Activated T-helper 1 cell treated with anti-CD3 and anti-CD28 coated beads, Interleukin-12 subunit alpha, Interleukin-12 subunit beta, Interleukin-2, Interleukin-4 antibody, amounts not matched to agents 30 ng/mL and 10 ng/mL and 1 ng/mL, durations not matched to agents 14 hours and 24 hours and 36 hours (primary cell): ENCODE measurements around the gene SLC28A3. TPM values are rescaled to one million over a fixed set of nuclear protein-coding genes. Genes with fewer than 3 reads are reported as not detected.

ENCODE experiments used
- DNase-seq: peaks from one replicate; pipeline ENCODE4 v3.0.0; 2021; ENCODE audit warnings: low spot score
- H3K27ac Mint-ChIP-seq: one replicate; pipeline ENCODE4 v1.8.0; 2021; ENCODE audit warnings: mild to moderate bottlenecking, mixed read lengths
- H3K27me3 Mint-ChIP-seq: one replicate; pipeline ENCODE4 v1.8.0; 2022; ENCODE audit warnings: mild to moderate bottlenecking, moderate library complexity, mixed read lengths; ENCODE audit not compliant: insufficient read depth
- H3K36me3 Mint-ChIP-seq: one replicate; pipeline ENCODE4 v1.8.0; 2021; ENCODE audit warnings: low read depth, mixed read lengths
- H3K4me1 Mint-ChIP-seq: one replicate; pipeline ENCODE4 v1.8.0; 2021; ENCODE audit warnings: low read depth, mixed read lengths
- H3K4me3 Mint-ChIP-seq: one replicate; pipeline ENCODE4 v1.8.0; 2021; ENCODE audit warnings: mild to moderate bottlenecking, moderate library complexity, mixed read lengths
- H3K9me3 Mint-ChIP-seq: one replicate; pipeline ENCODE4 v1.8.0; 2021; ENCODE audit warnings: mixed read lengths
- intact Hi-C: fragments of 100-400 bp; cut with micrococcal nuclease; formaldehyde crosslinking; loops from one replicate; pipeline ENCODE4 v1.15.1; 2024
- total RNA-seq: library from RNA; stranded (reverse); gene quantifications from 2 replicates; pipeline ENCODE4 v1.2.3, GENCODE V29; 2022

The SLC28A3 gene
- total RNA-seq, 1 donor from 2014 or later: 0.60 TPM

DNA sequence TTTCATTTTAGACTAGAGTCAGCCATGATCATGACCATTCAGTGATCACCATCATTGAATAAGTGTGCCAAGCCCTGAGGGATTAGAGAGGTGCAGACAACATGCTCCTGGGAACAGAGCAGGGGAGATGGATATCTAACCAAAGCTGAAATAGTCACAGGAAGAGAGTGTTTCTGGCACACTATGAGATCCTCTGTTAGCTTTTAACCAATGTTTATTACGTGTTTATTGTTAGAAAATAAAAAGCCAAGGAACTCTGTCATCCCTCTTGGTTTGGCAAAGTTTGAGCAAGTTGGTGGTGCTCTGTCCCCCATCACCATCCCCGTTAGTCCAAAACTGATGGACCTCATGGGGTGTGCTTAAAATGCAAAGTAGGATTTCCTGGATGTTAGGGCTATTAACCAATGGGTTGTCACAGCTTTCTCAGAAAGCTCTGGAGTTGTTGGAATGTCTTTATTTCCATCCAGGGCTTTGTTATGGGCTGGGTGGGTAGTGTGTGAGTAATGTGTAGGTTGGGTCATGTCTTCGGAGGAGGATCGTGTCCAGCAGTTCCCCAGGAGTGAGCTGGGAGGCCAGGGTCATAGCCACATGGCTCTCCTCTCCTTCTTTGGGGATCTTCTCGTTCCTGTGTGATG is 34.9 kb downstream of the SLC28A3 start:
- no peak overlapping the region for H3K4me3 Mint-ChIP-seq
- no peaks in the 10 kb centered on the region for H3K27me3 Mint-ChIP-seq
- H3K9me3 Mint-ChIP-seq: peaks cover 6% of the 10 kb centered on the region
- DNase-seq: no peak
- peak overlapping the region; percentile 40 for H3K27ac Mint-ChIP-seq
- H3K4me1 Mint-ChIP-seq: peaks cover 32% of the 10 kb centered on the region
- intact Hi-C loops: no loop called here
- peaks cover 4% of the 10 kb centered on the region for H3K36me3 Mint-ChIP-seq

DNA sequence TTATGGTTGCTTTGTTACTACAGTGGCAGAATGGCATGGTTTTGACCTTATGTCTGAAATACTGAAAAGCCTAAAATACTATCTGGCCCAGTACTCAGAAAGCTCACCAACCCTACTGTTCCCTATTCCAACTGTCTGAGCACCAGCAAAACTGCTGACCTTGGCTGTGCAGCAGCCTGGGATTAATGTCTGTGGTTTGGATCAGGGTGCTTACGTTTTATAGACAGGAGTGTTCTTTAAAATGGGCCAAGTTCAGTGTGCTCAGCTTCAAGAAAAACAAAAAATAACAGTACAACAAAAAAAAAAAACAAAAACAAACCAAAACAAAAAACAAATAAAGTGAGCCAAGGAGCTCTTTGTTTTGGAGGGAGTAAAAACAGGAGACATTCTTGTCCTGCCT is 36.4 kb downstream of the SLC28A3 start:
- H3K36me3 Mint-ChIP-seq: peaks cover 4% of the 10 kb centered on the region
- H3K4me3 Mint-ChIP-seq: no peak overlapping the region
- H3K27ac Mint-ChIP-seq: no peak overlapping the region
- intact Hi-C loops: no loop called here
- peaks cover 6% of the 10 kb centered on the region for H3K9me3 Mint-ChIP-seq
- H3K4me1 Mint-ChIP-seq: peaks cover 35% of the 10 kb centered on the region
- no peak for DNase-seq
- no peaks in the 10 kb centered on the region for H3K27me3 Mint-ChIP-seq

DNA sequence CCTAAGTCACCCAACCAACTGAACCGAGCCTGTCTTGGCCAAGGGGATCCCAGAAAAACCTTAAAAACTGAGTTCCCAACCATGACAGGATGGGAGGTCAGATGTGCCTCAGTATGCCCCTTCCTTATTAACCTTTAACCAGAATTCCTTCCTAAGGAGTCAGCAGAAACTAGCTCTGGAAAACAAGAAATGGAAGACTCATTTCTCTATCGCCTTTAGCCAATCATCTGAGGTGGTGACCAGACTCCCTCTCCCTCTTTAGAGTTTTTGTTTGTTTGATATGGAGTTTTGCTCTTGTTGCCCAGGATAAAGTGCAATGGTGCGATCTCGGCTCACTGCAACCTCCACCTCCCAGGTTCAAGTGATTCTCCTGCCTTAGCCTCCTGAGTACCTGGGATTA is 37.5 kb downstream of the SLC28A3 start:
- peaks cover 2% of the 10 kb centered on the region for H3K36me3 Mint-ChIP-seq
- no peak overlapping the region for H3K27ac Mint-ChIP-seq
- peaks cover 46% of the 10 kb centered on the region for H3K4me1 Mint-ChIP-seq
- no peak overlapping the region for H3K4me3 Mint-ChIP-seq
- intact Hi-C loops: no loop called here
- DNase-seq: no peak
- H3K9me3 Mint-ChIP-seq: peaks cover 6% of the 10 kb centered on the region
- H3K27me3 Mint-ChIP-seq: no peaks in the 10 kb centered on the region

DNA sequence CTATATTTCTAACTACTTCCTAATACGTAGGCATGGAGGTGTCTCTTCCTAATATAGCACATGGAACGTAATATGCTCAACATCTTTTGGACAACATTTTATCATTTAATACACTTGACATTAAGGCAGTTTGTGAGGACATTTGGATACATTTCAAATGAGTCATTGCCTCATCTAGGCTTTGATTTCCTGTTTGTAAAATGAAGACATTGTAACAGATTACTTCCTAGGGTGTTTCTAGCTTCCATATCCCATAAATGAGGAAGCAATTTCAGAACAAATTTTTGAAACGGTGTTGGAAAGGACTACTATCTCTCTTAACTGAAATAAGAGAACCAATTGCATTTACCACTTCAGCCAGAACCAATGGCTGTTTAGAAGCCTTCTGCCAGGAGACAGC is 38.7 kb downstream of the SLC28A3 start:
- H3K27ac Mint-ChIP-seq: peak overlapping the region; percentile 56
- no peaks in the 10 kb centered on the region for H3K27me3 Mint-ChIP-seq
- H3K9me3 Mint-ChIP-seq: peaks cover 6% of the 10 kb centered on the region
- peaks cover 59% of the 10 kb centered on the region for H3K4me1 Mint-ChIP-seq
- DNase-seq: no peak
- H3K36me3 Mint-ChIP-seq: peaks cover 2% of the 10 kb centered on the region
- no peak overlapping the region for H3K4me3 Mint-ChIP-seq
- intact Hi-C loops: no loop called here

DNA sequence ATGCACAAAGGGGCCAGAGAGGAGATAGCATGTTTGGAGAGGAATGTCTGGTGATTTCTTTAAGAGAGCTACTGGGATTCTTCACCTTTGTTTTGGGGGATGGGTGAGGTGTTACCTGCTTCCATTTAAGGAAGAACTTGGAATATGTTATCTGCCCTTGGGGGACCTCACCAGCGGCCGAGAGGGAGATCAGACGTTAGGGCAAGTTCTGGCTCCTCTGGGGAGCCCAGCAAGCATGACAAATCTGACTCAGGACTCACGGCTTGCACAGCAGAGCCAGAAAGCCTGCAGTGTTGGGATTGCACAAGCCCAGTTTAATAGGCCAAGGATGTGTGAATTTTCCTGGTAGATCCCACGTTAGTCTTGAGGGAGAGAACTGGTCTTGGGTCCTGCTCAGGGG is 40.3 kb downstream of the SLC28A3 start:
- Mint-ChIP-seq H3K27ac (no peak overlapping the region), H3K27me3 (no peaks in the 10 kb centered on the region), H3K9me3 (peaks cover 6% of the 10 kb centered on the region), H3K36me3 (peaks cover 2% of the 10 kb centered on the region), H3K4me1 (peaks cover 61% of the 10 kb centered on the region), H3K4me3 (no peak overlapping the region)
- intact Hi-C loops: no loop called here
- DNase-seq: no peak

DNA sequence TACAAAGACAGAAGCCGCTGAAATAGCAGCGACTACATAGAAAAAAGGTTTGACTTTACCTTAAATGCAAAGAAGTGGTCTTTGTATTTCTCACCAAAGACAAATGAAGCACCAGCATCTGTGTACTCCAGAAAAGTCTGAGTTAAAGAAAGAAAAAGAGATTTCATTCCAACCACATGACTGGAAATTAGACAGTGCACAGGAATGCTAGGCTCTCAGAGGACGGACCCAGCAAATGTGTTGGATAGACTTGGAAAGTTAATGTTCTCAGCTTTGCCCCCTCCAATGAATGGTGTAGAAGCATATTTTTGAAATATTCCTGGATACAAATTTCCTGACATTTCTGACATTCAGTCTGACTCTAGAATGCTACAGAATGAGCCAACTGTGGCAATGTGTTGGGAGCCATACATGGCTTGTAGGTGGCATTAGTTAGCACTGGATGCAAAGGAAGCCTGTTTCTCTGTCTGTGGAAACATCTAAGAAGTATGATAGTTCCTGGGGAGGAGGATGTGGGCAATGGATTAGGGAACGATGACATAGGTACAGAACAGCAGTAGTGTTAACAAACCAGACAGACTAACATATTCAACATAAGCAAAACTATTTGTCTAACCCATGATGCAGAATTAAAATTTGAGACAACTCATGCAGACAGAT is 43.3 kb downstream of the SLC28A3 start:
- Mint-ChIP-seq H3K9me3 (peaks cover 6% of the 10 kb centered on the region), H3K4me1 (peaks cover 83% of the 10 kb centered on the region), H3K4me3 (peak overlapping the region; percentile 5), H3K27ac (peak overlapping the region; percentile 100), H3K36me3 (peaks cover 1% of the 10 kb centered on the region), H3K27me3 (no peaks in the 10 kb centered on the region)
- no peak for DNase-seq
- intact Hi-C loops: loop anchor here (2.0 to 10.0 kb wide), 8 partner anchors 35 to 1644 kb away; partner anchors contain the start of genes GKAP1, HNRNPK, IDNK and KIF27

DNA sequence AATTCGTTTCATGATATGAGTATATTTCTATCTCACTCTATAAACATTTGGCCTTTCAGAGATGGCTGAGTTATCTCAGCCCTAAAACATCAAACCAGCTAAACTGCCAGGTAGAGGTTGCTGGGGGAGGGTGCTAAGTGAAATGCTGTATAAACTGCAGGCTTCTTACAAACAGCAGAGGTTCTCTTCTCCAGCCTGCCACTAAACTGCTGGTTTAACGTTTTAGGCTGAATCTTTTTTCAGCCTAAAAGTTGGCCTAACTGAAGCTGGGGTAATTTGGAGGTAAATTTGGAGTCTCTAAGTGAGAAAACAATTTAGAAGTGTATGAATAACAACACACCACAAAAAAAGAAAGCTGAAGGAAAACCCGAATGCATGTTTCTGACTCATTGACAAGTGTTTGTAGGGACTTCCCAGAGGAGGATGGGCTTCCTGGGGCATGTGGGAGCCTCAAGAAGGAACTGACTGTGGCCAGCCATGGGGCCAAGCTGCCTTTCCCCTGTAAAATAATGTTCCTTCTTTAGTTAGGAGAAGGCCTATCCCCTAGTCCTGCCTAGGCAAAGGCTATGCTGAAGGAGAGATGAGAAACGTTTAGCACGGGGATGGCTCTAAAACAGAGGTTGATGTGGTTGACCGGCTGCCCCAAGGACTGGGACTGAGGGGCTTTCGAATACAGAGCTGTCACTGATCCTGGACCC is 44.3 kb downstream of the SLC28A3 start:
- intact Hi-C loops: loop anchor here (2.0 to 10.0 kb wide), 8 partner anchors 34 to 1645 kb away; partner anchors contain the start of genes GKAP1, HNRNPK, IDNK and KIF27
- Mint-ChIP-seq H3K4me3 (peak overlapping the region; percentile 66), H3K4me1 (peaks cover 83% of the 10 kb centered on the region), H3K27me3 (no peaks in the 10 kb centered on the region), H3K36me3 (peaks cover 3% of the 10 kb centered on the region), H3K9me3 (no peaks in the 10 kb centered on the region), H3K27ac (peak overlapping the region; percentile 100)
- DNase-seq: peak; percentile 61

DNA sequence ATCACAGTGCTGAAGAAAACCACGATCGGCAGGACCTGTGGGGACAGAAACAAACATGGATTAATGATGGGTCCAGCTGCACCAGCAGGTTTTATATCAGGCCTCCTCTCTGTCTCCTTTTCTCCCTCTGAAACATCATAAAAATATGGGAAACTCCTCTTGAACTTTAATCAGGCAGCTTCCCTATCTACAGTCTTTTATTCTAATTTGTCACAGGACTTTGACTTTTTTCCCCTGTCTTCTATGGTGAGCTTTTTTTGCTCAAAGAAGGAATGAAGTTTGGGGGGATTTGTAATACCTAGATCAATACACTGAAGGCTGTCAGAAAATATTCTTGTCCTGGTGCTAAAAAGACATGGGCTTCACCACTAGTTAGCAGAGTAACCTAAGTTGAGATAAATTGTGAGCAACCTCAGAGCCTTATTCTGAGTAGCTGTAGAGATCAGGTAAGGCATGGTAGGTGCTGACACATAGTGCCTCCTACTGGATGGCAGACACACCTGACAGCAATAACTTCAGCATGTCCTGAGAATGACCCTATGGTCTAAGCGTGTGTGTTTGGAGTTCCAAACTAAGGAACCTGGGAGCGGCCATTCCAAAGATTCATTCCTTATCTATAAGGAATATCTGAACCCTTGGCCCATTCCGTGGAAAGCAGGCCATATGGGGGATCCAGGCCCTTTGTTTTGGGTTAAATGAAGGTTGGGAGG is 46.2 kb downstream of the SLC28A3 start:
- Mint-ChIP-seq H3K27ac (peak overlapping the region; percentile 100), H3K36me3 (peaks cover 6% of the 10 kb centered on the region), H3K4me1 (peaks cover 94% of the 10 kb centered on the region), H3K9me3 (peaks cover 3% of the 10 kb centered on the region), H3K4me3 (peak overlapping the region; percentile 73), H3K27me3 (no peaks in the 10 kb centered on the region)
- intact Hi-C loops: loop anchor here (10.0 kb wide), 1 partner anchor 480 kb away; the partner anchor contains the start of gene GKAP1
- DNase-seq: peak; percentile 12

DNA sequence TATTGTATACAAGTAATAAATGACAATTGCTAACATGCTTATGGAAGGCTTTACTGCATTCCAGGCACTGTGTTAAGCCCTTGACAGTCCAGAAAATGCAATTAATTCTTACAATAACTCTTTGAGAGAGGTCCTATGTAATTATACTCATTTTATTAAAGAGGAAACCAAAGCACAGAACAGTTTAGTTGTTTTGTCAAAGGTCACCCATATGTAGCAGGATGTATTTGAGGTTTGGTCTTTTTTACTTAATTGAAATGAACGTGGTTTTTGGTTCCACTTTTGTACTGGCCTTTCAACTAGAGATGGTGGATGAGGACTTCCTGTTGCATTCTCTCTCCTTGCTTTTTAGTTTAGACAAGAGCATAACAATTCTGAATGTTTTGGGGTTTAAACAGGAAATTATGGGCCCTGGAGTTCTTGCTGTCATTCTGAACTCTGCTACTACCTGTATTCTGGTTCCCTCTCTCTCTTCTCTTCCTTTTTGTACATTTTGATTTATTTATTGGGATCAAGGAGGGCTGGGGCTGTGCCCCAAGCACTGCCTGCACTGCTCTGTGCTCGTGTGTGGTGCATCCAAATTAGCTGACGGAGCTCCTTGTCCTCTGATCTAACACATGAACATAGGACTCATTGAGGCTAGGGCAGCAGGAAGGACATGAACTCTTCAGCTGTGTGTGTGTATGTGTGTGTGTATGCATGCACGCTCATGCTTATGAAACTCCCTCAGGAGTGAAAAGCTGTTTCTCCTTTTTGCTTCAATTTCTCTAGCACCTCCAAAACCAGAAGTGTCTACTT is 47.4 kb downstream of the SLC28A3 start:
- Mint-ChIP-seq H3K4me1 (peaks cover 82% of the 10 kb centered on the region), H3K27ac (peak overlapping the region; percentile 100), H3K36me3 (peaks cover 6% of the 10 kb centered on the region), H3K4me3 (peak overlapping the region; percentile 73), H3K9me3 (peaks cover 3% of the 10 kb centered on the region), H3K27me3 (no peaks in the 10 kb centered on the region)
- intact Hi-C loops: loop anchor here (1.0 to 10.0 kb wide), 3 partner anchors 22 to 478 kb away; partner anchors contain the start of gene GKAP1
- DNase-seq: no peak

DNA sequence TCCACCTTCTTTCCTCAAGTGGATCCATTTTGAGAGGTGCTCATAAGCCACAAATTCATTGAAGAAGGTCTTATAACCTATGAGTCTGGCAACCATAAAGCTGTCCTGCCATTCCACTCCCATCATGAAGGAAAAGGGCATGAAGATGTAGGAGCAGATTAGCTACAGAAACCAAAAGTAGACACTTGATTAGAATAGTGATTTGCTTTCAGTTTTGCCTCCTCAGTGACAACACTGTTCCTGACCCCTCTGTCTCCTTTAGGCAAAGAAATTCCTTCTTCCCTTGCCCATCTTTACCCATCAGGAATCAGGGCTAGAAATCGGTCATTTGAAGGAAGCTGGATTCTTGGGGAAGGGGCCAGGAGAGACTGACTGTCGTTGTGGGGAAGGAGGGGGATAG is 55.2 kb downstream of the SLC28A3 start:
- H3K9me3 Mint-ChIP-seq: peaks cover 3% of the 10 kb centered on the region
- H3K27ac Mint-ChIP-seq: peak overlapping the region; percentile 46
- no peak for DNase-seq
- H3K27me3 Mint-ChIP-seq: no peaks in the 10 kb centered on the region
- peak overlapping the region; percentile 48 for H3K4me3 Mint-ChIP-seq
- H3K36me3 Mint-ChIP-seq: peaks cover 8% of the 10 kb centered on the region
- peaks cover 24% of the 10 kb centered on the region for H3K4me1 Mint-ChIP-seq
- intact Hi-C loops: no loop called here

DNA sequence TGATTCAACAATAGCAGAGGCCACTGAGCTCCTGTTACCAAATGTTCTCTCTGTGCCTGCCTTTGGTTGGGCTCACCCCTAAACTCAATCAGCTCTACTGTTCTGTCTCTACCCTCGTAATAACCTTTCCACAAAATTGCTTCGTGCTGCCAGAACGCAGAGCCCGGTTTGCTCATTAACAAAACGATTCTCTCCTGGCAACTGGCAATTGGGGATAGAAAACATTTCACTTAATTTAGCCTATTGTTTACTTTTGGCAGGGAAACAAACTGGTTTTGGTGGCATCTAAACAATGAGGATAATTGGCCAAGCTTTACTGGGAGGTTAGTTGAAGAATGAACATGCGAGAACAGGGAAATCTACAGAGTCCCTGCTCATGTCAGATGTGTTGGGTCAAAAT is 56.6 kb downstream of the SLC28A3 start:
- Mint-ChIP-seq H3K36me3 (peaks cover 7% of the 10 kb centered on the region), H3K27me3 (no peaks in the 10 kb centered on the region), H3K9me3 (peaks cover 3% of the 10 kb centered on the region), H3K4me3 (no peak overlapping the region), H3K27ac (no peak overlapping the region), H3K4me1 (peaks cover 17% of the 10 kb centered on the region)
- DNase-seq: no peak
- intact Hi-C loops: no loop called here

DNA sequence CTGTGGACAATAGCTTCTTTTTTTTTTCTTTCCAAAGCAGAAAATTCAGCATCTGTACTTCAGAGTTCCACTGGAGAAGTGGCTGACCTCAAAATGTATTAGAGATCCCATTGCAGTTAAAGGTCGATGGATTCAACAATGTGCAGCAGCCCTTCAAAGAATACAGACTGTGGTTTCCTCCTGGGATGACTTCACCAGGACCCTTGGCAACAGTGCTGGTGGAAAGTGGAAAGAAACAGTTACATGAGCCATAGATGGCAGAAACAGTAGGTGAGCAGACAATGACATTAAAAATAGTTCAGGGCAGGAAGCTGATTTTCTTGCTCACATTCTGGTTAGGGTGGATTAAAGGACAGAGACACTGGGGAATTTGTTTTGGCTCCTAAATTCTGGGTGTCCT is 62.4 kb downstream of the SLC28A3 start:
- H3K36me3 Mint-ChIP-seq: peaks cover 5% of the 10 kb centered on the region

More for the DNA sequence above, 62.4 kb downstream of the SLC28A3 start:
- Mint-ChIP-seq H3K4me3 (no peak overlapping the region), H3K27me3 (no peaks in the 10 kb centered on the region), H3K4me1 (peaks cover 4% of the 10 kb centered on the region), H3K27ac (no peak overlapping the region), H3K9me3 (no peaks in the 10 kb centered on the region)
- intact Hi-C loops: no loop called here
- DNase-seq: no peak
